Measurements from ENCODE around the gene ACSL1.

ACSL1 gene

DNA sequence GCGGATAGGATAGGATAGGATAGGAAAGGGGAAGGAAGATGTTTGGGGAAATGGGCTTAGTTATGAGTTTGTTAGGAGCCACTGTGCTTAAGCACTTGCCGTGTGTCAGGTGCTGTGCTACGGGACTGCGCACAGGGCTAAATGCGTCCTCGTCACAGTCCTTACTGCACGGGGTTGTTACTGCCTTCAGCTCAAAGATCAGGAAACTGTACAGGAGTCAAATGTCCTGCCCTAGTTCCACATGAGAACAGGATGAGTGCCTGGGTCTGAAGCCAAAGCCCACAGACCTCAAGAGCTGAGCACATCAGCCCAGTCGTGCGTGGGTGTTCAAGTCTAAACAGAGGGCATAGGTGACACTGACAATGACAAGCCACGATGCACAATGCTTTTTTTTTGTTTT is 15.0 kb downstream of the ACSL1 start:
- no peak for DNase-seq

DNA sequence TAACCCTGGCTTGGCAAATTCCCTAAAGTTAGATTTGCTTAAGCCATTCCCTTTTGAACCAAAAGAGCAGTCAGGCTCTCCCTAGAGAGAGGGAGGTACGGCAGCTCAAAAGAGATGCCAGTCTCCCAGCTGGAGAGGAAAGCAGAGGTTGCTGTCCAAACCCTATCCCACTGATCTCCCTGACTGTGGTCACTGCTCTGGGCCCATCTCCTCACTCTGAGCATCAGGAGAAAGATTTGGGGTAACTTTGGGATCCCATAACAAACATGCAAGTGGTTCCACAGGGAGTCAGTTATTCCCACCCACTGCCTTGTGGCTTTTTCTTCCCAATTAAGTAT is 17.1 kb downstream of the ACSL1 start:
- DNase-seq = no peak

DNA sequence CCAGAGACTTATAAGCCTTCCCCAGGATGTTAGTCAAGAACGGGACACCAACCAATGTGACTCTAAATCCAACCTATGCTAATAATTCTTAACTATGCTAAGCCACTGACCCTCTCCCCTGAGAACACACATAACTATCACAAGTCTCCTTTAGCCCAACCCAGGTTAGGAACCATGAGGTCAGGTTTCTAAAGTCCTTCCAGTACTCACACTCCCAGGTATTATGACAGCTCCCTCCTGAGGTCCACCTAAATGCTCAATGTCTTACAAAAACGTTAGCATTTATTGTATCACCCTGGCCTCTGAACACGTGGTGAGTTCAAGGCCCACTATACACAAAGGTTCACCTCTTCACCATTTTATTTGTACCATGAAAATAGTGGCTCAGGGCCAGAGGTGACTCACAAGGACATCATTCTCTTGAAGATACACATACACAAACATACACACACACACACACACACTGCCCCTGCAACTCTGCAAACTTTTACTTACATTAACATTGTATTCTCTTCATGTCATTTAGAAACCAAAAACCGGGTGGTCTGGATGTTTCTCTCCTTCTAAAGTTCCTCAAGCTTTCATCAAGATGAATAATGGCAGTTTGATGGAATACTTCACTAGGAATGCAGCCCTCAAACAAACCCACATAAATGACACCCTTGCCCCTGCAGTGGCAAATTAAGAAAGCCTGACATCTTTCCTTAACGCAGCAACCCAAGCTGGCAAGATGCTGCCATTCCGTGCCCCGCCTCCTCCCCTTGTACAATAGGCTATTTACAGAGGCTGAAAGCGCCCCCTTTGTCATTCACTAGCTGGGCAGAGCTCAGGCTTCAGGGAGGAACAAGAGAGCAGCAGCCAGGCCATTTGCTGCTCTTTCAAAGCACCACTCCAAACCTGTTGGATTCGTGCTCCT is 17.7 kb downstream of the ACSL1 start:
- DNase-seq = no peak

DNA sequence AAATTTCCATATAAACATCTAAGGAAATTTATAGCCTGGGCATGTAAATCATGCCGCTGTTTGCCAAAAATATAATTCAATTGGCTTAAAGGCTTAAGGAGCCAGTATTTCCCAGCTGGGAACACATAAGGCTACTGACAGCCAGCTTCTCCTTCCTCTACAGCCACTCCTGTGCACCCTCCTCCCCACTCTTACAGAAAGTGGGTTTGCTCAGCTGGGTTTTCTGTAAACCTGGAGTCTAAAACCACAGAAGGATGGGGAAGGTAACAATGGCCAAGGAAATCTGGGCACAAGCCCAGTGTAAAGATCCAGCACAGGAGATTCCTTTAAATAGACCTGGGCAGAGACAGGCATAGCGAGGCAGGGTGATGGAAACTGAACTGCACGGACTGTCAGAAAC is 18.5 kb downstream of the ACSL1 start:
- no peak for DNase-seq

DNA sequence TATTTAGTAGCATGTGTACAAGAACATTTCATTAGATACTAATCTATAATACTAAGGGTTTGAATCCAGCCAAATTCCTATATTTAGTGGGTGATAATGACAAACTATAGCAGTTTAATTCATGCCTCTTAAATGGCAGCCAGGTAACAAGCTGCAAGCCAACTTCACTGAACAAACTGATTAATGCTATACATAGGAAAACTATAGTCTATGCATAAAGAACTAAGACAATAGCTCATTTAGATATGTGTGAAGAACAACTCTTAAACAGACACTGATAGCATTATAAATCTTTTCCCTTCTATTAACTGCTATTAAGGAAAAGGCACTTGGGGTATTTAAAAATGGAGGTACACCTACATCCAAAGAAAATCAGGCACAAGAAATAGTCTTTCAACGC is 19.1 kb downstream of the ACSL1 start:
- DNase-seq = no peak

DNA sequence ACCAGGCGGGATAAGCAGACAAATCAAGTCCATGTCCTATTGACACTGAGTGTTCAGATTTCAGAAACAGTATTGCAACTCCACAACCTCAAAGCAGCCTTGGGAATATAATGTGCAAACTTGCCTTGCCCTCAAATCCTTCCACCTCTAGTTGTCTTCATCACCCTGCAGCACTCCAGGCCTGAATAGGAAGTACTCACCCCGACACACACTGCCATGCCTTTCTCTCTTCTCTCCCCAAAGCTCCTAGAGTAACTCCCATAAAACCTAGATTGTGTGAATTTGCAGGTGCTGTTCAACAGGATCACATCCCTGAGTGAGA is 19.6 kb downstream of the ACSL1 start:
- no peak for DNase-seq

DNA sequence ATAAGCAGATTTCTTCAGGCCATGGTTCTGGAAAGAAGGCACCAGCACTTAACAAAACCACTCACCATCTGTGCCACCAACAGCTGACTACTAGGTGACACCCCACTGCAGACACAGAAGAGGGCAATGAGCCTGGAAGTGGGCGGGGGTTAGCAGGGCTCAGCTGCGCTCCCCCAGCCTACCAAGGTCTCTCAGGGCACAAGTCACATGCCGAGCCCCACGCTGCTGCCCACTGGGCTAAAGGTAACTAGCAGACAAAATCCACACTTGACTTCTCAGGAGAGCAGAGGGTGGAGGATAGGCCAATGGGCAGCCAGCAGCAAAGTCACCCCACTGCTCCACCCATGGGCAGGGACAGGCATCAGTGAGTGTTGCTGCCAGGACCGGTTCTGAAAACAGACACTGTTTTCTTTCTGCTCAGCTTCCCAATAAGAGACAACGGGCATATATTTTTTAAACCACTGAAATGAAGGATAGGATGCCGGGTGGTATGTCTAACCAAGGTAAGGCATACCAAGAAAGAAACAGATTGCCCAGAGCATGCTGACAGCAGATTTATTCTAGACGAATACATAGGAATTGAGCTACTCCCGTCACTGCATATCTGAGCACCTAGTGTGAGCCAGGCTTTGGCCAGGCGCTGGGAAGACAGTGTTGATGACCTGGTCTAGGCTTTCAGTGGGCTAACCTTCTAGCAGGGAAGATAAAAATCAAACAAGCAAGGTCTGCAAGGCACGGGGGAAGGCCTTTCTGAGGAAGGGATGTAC is 20.1 kb downstream of the ACSL1 start:
- DNase-seq = no peak

DNA sequence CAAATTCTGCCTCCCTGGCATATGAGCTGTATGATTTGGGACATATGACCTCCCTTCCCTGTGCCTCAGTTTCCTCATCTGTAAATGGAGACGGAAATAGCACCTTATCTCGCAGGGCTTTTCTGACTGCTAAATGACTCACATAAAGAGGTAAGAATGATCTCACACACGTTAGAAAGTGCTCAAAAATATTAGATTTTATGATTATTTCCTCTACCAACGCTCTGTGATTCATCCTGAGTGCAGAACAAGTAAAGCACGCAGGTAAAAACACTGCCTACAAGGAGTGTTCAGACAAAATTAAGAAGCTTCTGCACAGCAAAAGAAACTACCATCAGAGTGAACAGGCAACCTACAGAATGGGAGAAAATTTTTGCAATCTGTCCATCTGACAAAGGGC is 21.1 kb downstream of the ACSL1 start:
- no peak for DNase-seq

DNA sequence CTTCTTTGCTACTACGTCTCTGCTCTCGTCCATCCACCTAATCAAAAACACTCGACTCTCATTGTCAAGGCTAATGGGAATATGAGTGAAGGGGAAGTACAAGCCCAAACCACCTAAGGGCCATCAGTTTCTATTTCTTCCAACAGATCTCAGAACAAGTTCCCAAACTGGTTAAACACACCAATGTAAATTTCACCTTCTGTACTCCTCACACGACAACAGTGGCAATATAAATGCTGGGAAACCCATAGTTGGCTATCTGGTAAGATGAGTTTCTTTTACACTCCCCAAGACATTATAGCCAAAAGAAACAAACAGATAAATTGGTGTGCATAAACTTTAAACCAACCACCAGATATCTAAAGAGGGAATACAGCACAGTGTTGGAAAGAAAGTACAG is 21.9 kb downstream of the ACSL1 start:
- no peak for DNase-seq

DNA sequence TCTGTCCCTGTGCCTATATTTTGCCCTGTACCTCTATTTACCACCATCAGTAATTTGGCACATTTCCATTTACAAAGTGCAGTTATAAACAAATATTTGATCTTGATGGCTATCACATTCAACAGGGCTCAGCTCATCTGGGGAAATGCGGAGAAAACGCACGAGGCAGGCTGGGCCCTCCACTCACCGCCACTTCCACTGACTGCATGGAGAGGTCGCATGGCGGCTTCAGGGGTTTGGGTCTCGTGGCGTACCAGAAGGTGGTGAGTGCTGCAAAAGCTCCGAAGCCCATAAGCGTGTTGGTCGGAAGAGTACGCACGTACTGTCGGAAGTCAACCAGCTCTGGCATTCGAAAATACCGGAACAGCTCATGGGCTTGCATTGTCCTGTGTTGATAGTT is 22.6 kb downstream of the ACSL1 start:
- DNase-seq = no peak

DNA sequence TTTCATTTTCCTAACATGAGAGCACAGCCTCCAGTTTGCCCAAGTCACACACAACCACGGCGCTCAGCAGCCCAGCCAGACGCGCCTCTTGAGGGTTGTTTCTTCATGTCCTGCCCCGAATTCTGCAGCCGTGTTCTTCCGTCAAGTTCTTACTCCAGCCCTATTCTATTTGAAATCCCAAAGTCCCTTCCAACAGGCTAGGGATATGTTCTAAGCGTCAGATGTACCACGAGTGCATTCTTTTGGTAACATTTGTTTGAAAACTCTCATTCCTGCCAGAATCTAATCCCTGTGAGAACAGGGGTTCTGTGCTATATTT is 23.1 kb downstream of the ACSL1 start:
- no peak for DNase-seq

DNA sequence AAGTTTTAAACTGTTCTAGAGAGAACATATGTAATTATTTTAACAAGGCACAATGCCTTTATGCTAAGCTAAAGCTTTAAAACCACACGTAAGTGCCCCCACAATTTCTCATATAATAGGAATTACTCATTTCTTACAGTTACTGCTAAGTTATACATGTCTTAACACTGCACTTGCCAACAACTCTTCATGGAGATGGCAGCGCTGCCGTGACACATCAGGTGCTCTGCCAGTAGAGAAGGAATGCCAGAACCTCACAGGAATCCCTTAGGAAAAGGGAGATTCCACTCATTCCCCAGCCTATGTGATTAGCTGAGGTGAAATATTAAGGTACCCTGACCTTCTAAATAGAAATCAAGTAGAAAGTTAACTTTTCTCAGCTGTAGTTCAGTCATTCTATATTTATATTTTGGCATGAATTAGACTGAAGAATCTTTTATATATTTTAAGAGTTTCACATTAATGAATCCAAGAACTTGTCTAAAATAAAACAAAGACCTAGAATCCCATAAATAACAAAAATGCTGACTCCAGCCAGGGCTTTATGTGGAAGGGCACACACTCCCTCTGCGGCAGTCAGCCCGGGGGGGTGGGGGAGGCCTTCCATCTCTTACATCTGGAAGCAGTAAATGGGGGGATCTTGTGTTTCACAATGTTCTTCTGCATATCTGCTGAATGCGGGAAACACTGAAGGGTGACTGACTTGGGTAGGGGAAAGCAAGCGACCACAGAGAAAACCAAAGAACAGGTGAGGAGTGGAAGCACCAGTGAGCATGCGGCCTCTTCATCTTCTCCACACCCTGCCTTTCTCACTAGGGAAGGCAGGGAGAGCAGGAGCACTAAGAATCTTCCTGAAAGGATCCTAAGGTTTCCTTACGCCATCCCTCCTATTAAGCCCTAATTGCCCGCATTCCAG is 23.7 kb downstream of the ACSL1 start:
- no peak for DNase-seq

DNA sequence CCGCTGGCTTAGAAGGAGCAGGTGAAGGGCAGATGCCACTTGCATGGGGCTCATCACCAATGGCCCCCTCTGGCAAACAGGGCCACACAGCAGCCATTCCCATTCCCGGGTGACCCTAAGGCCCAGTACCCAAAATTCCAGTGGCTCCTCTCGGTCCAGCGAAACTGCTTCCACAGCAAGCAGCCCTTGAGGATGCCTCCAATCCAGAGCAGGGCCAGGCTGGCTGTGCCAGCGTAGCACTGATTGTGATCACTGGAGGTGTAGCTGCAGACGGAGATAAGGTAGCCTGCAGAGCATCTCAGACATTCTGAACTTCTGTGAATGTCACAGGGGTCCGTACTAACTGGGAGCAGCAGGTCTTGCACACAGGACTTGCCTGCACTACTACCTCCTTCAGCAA is 27.3 kb downstream of the ACSL1 start:
- DNase-seq = no peak

DNA sequence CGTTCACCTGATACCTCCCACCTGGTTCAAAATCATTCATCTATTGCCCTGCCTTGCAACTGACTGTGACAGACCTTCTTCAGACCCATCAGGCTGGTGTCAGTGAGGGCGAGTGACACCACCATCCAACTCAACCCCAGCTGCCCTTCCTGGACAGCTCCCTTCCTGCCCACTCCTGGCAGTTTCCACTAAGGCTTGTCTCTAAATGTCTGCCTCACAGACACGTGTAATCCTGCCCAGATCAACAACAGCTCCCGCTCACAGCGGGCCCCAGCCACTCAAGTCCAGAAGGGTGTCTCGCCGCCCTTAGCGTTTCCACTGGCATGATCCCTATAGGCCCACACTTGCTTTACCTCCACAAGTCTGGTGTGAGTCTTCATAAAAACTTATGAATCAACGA is 28.9 kb downstream of the ACSL1 start:
- DNase-seq = no peak

DNA sequence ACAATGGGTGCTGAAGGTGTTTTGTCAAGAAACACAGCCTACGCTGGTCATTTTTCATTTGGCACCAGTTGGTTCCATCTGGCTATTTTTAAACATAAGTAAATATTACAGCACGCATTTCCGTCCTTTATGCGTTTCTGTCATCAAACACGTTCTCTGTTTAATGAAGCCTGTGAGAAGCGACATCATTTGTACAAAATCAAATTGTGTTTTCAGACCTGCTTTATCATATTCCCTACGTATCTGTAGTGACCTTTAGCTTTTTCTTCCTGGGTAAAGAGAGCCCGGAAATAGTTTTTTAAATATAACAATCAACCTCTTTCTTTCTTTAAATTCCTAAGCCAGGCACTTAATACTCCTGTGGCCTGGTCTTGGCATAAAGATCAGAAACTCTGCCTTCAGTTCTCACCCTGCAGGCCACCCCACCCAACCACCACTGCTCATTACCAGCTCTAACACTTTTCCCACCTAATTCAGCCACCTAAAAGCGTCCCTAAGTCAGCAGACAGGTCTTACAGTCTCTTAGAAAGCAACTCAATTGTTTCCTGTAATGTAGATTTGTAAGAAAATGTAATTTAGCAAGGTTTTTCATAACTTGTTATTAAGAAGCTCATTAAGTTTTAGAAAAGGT is 30.4 kb downstream of the ACSL1 start:
- no peak for DNase-seq

DNA sequence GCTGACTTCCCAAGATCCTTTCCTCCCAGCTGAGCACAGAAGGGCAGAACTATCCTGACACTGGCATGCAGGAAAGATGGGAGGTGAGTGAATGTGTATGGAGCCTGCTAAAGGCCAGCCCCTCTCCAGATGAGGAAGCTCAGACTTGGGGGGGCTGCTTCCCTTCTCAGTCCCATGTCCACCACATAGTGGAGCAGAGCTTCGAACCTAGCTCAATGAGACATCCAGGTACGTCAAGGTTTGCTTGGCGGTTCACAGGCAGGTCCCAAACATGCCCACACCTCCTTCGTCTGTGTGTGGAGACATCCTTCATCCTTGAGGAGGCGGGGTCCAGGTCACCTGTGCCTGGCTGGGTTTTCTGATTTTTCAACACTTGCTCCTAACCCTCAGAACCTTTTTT is 31.3 kb downstream of the ACSL1 start:
- DNase-seq = no peak

DNA sequence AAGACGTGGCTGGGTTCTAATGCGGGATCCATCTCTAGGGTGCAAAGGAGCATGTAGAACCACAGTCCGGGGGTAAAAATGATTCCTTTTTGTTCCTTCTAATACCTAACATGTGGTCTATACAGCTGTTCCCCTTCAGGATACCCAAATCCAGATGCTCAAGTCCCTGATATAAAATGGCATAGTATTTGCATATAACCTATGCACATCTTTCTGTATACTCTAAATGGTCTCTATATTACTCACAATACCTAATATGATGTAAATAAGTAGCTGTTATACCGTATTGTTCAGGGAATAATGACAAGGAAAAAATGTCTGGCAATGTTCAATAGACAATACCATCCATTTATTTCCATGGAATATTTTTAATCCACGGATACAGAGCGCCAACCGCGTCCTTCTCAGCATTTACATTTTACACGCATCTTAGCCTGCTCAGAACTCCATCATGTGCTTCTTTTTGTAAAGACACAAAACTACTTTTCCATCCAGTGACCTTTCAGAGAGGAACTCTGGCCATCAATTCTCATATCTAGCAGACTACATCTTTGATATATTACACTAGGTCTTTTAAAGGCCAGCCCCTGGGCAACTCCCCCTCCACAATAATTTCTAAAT is 31.9 kb downstream of the ACSL1 start:
- no peak for DNase-seq

DNA sequence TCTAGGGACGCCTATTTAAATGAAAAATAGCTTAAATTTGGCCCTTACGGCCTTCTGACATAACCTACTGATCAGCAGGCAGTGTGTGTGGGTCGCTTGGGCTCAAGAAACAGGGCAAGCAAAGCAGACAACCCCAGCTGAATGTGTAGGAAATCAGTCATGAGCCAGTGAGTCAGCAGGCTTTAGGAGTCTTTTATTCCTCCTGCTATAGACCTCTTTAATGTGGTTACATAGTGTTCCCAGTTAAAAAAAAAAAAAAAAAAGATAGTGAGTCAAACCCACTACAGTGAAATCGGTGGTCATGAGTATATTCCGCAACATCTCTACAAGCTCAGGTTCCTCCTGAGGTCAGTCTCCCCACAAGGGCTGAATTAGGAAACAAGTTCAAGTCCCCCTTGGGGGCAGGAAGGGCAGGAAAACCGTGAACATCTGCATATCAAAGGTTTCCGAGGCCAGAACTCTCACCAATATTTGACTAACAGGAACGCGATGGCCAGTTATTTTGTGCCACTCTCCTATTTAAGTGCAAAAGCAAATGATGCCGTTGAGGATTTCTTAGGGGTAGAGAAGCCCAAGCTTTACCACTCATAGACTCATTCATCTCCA is 32.7 kb downstream of the ACSL1 start:
- DNase-seq = peak; percentile 37 to 42

DNA sequence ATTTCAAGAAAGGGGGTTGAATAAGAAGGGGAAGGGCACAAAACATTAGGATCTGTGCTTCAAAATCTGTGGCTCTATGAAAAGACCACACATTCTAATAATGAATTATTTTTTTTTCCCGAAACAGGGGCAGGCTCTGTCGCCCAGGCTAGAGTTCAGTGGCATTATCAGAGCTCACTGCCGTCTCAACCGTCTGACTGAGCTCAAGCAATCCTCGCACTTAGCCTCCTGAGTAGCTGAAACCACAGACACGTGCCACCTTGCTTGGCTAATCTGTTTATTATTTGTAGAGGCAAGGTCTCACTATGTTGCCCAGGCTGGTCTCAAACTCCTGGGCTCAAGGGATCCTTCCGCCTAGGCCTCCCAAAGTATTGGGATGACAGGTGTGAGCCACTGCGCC is 33.4 kb downstream of the ACSL1 start:
- DNase-seq = no peak

DNA sequence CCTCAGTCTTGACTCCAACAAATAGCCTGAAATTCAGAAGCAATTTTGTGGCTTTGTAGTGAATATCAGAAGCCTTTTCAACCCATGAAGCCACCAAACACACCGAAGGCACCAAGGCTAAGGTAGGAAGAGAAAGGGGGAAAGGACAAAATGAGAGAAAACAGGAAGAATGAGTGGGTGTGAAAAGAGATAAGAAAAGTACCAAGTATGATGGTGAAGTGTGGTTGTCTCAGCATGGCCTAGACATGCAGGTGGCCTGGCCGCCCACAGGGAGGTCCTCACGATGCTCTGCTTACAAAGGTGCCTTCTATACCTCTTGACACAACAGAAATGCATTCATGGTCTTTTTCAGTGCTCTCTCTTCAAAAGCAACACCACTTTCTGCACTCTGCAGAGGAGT is 34.9 kb downstream of the ACSL1 start:
- DNase-seq = no peak

DNA sequence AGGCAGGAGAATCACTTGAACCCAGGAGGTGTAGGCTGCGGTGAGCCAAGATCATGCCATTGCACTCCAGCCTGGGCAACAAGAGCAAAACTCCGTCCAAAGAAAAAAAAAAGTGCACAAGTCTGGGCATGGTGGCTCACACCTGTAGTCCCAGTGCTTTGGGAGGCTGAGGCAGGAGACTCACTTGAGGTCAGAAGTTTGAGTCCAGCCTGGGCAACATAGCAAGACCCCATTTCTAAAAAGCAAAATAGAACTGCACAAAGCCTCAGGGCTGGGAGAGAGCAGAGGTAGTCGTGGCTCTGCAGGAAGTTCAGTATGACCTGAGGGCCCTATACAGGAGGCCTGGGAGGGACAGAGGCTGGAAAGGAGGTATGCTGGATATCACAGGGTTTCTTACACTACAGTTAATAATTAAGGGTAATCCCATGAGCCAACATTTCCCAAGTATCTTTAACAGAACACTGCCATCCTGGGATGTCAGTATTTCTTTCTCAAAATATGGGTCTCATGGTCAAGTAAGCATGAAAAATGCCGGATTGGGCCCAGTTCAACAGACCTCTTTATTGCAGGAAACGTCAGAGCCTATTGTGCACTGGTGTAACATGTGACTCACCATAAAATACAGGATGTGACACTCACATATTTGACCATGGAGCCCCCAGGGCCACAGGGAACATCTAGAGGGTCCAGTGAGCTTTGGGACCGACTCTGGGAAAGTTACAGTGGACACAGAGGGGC is 37.8 kb downstream of the ACSL1 start:
- no peak for DNase-seq

DNA sequence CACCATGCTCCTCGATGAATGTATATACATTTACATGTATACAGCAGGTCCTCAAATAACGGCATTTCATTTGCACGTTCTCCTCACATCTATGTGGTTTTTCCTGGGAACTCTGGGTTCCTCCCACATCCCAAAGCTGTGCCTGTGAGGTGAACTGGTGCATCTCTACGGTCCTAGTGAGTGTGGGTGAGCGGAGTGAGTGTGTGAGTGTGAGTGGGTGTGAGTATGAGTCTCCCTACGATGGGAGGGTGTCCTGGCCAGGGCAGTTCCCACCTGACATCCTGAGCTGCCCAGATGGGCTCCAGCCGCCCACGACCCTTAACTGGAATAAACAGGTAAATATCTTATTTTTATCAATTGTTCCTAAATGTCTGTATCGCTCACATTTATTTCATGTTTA is 40.0 kb downstream of the ACSL1 start:
- DNase-seq = no peak

Data from stimulated activated CD4-positive, alpha-beta T cell treated with anti-CD3 and anti-CD28 coated beads, Interleukin-2, amount 100 ng/mL, for 48 hours (primary cell).